ENCODE measurements around the gene DCST2. TPM values are rescaled to one million over a fixed set of nuclear protein-coding genes. Genes with fewer than 3 reads are reported as not detected.

The DCST2 gene
- total and polyA plus RNA-seq, 9 of the 15 experiments (the other 6 are each of a cell fraction or from before 2014, with no cell fraction given): 0.09 to 0.49 (median 0.11) TPM; not detected in 3

DNA sequence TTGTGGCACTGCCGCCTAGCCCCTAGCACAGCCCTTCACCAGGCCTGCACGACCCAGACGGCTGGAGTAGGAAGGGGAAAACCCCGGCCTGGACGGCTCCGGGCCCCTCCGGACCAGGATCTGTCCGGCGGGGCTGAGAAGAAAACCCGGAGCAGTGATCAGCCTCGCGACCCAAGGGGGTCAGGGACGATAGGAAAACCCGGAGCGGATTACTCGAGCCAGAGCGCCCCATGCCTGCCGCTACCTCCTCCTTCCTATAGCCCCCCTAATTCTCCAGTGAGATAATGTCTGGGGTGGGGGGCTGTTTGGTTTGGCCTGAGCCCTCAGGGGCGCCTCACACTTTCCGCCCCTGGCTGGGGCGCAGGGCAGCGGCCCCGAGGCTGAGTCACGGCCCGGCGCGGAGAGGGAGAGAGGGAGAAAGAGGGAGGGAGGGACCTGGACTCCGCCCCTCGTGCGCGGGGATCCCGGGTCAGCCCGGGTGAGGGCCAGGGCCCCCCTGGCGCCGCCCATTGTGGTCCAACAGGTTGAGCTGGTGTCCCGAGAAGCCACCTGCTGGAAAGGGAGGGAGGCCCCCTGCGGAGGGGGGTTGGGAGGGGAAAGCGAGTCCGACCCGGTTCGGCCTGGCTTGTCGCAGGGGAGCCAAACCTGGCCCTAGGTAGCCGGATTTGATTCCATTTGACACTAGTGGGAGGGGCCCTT lies 32.7 kb downstream of the DCST2 start (continued):
- peak; percentile 90 for TF ChIP-seq CTBP1 (IDR thresholded peaks at IDR 0.05; ENCODE audit: borderline replicate concordance)
- peak; percentile 89 for TF ChIP-seq SP1 (CRISPR knock-in tag; IDR thresholded peaks at IDR 0.05)
- TF ChIP-seq ZNF780A (CRISPR knock-in tag; IDR thresholded peaks at IDR 0.05): no peak
- 0 out of 2 replicates have a peak, but pooled peaks have one; percentile 52 for TF ChIP-seq HDAC8 (tag; IDR thresholded peaks at IDR 0.05)
- TF ChIP-seq, protein P1, sequence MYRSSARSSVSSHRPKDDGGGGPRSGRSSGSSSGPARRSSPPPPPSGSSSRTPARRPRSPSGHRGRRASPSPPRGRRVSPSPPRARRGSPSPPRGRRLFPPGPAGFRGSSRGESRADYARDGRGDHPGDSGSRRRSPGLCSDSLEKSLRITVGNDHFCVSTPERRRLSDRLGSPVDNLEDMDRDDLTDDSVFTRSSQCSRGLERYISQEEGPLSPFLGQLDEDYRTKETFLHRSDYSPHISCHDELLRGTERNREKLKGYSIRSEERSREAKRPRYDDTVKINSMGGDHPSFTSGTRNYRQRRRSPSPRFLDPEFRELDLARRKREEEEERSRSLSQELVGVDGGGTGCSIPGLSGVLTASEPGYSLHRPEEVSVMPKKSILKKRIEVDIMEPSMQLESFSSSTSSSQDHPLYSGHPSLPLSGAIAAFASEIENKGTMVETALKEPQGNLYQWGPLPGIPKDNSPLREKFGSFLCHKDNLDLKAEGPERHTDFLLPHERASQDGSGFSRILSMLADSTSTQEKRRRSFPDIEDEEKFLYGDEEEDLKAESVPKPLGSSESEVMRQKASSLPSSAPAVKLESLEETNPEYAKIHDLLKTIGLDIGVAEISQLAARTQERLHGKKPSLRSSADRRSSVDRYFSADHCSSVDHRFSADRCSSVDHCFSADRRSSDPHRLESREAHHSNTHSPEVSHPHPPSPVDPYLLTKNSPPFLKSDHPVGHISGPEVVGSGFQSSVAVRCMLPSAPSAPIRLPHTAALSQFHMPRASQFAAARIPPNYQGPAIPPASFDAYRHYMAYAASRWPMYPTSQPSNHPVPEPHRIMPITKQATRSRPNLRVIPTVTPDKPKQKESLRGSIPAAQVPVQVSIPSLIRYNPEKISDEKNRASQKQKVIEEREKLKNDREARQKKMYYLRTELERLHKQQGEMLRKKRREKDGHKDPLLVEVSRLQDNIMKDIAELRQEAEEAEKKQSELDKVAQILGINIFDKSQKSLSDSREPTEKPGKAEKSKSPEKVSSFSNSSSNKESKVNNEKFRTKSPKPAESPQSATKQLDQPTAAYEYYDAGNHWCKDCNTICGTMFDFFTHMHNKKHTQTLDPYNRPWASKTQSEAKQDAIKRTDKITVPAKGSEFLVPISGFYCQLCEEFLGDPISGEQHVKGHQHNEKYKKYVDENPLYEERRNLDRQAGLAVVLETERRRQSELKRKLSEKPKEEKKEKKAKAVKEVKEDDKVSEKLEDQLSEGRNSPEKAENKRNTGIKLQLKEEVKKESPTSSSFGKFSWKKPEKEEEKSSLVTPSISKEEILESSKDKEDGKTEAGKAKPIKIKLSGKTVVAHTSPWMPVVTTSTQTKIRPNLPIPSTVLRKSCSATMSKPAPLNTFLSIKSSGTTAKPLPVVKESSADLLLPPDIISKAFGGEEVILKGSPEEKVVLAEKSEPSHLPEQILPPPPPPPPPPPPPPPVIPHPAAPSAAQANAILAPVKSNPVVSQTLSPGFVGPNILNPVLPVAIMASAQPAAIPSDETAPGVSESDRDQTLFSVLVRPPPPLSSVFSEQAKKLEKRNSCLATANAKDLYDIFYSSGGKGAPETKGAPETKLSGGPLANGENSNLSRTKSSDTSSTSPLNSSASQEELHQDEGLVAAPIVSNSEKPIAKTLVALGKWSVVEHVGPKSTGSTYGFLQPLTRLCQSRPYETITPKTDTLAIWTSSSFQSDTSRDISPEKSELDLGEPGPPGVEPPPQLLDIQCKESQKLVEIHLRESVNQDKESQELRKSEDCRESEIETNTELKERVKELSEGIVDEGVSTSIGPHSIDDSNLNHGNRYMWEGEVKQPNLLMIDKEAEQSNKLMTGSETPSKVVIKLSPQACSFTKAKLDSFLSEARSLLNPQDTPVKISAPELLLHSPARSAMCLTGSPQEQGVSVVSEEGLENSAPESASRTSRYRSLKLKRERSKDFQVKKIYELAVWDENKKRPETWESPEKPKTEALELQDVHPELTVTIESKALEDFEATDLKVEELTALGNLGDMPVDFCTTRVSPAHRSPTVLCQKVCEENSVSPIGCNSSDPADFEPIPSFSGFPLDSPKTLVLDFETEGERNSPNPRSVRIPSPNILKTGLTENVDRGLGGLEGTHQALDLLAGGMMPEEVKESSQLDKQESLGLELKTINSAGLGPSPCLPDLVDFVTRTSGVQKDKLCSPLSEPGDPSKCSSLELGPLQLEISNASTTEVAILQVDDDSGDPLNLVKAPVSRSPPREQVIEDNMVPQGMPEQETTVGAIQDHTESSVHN (IDR thresholded peaks at IDR 0.05; ENCODE audit: borderline replicate concordance in 1 of 2, low read depth in 1 of 2): 0 out of 4 replicates have a peak, but pooled peaks of 1 of the 2 experiments have one; percentile 27
- peak; percentile 83 for TF ChIP-seq ZBTB17 (CRISPR knock-in tag; IDR thresholded peaks at IDR 0.05)
- TF ChIP-seq KDM4B (IDR thresholded peaks at IDR 0.05; ENCODE audit: borderline replicate concordance in 2 of 2, low read depth in 1 of 2): peak in 1 of 2 experiments; percentile 85; a peak in 2 of 4 replicates
- peak; percentile 49; the same call in 1 of the 2 replicates for TF ChIP-seq DMBX1 (CRISPR knock-in tag; IDR thresholded peaks at IDR 0.05; ENCODE audit: borderline replicate concordance)
- no peak for TF ChIP-seq CBFB (CRISPR knock-in tag; IDR thresholded peaks at IDR 0.05)
- peak; percentile 6; the same call in 1 of the 2 replicates for TF ChIP-seq TAL1 (IDR thresholded peaks at IDR 0.05)
- peak; percentile 78 for TF ChIP-seq CCNT2 (IDR thresholded peaks at IDR 0.05; ENCODE audit: borderline replicate concordance, extremely low read depth, insufficient read length, low read depth, low read length)
- peak; percentile 33; the same call in 1 of the 2 replicates for TF ChIP-seq EGR1 (conservative IDR thresholded peaks at IDR 0.05)
- TF ChIP-seq, protein P2, sequence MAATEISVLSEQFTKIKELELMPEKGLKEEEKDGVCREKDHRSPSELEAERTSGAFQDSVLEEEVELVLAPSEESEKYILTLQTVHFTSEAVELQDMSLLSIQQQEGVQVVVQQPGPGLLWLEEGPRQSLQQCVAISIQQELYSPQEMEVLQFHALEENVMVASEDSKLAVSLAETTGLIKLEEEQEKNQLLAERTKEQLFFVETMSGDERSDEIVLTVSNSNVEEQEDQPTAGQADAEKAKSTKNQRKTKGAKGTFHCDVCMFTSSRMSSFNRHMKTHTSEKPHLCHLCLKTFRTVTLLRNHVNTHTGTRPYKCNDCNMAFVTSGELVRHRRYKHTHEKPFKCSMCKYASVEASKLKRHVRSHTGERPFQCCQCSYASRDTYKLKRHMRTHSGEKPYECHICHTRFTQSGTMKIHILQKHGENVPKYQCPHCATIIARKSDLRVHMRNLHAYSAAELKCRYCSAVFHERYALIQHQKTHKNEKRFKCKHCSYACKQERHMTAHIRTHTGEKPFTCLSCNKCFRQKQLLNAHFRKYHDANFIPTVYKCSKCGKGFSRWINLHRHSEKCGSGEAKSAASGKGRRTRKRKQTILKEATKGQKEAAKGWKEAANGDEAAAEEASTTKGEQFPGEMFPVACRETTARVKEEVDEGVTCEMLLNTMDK (IDR thresholded peaks at IDR 0.05; ENCODE audit: borderline replicate concordance, insufficient read depth, low read depth, low read length, poor library complexity, severe bottlenecking): peak; percentile 2

Data from K562 (cell line).